CD14-positive monocyte (primary cell): ENCODE measurements around the gene SCP2. TPM values are rescaled to one million over a fixed set of nuclear protein-coding genes. Genes with fewer than 3 reads are reported as not detected.

Experiments used
- DNase-seq, 3 donors: peaks; one replicate each; pipeline ENCODE4 v3.0.0-alpha.2; 2011 to 2022
- H2AFZ ChIP-seq: 2 replicates; pipeline ENCODE4 v1.6.0; 2012; ENCODE audit warnings: mild to moderate bottlenecking, low read depth, low read length, inconsistent platforms; ENCODE audit not compliant: insufficient read depth, poor library complexity, severe bottlenecking
- H3K27ac ChIP-seq, 2 donors: 1 replicate in 1 of 2; 2 replicates in 1 of 2; pipeline ENCODE4 v1.5.1; 2012 to 2013; ENCODE audit warnings: low read length in 2 of 2, control low read depth in 1 of 2, inconsistent platforms in 1 of 2, low read depth in 1 of 2, mild to moderate bottlenecking in 1 of 2
- H3K27me3 ChIP-seq, 2 donors: one replicate each; pipeline versions ENCODE4 v1.6.0 to v1.6.1; 2011 to 2013; ENCODE audit warnings: low read length in 2 of 2; ENCODE audit not compliant: control insufficient read depth in 2 of 2, insufficient read depth in 2 of 2
- H3K36me3 ChIP-seq, 2 donors: replicated peaks in 1 of 2; 1 replicate in 1 of 2; 2 replicates in 1 of 2; pipeline versions ENCODE4 v1.5.1 to v1.6.1; 2012 to 2013; ENCODE audit warnings: low read length in 2 of 2, control low read depth in 1 of 2, inconsistent platforms in 1 of 2, mild to moderate bottlenecking in 1 of 2; ENCODE audit not compliant: insufficient read depth in 2 of 2, control insufficient read depth in 1 of 2
- H3K4me1 ChIP-seq, 2 donors: 1 replicate in 1 of 2; 2 replicates in 1 of 2; pipeline versions ENCODE4 v1.5.1 to v1.6.1; 2012 to 2013; ENCODE audit warnings: low read length in 2 of 2, control low read depth in 1 of 2, inconsistent platforms in 1 of 2, mild to moderate bottlenecking in 1 of 2, moderate library complexity in 1 of 2; ENCODE audit not compliant: insufficient read depth in 2 of 2, control insufficient read depth in 1 of 2
- H3K4me2 ChIP-seq: replicated peaks from 2 replicates; pipeline ENCODE3; 2012; ENCODE audit warnings: low read length, moderate library complexity, mild to moderate bottlenecking; ENCODE audit not compliant: poor library complexity, severe bottlenecking; ENCODE audit errors: extremely low read depth
- H3K4me3 ChIP-seq, 3 experiments: fragments of 200-600 bp in 1 of 3; sonication (generic) in 1 of 3; replicated peaks in 1 of 3; 1 replicate in 2 of 3; 2 replicates in 1 of 3; pipeline ENCODE4 v1.5.1; 2011 to 2013; ENCODE audit warnings: low read length in 3 of 3, mild to moderate bottlenecking in 3 of 3, control low read depth in 2 of 3, low read depth in 2 of 3, inconsistent platforms in 1 of 3, moderate library complexity in 1 of 3
- H3K79me2 ChIP-seq: 2 replicates; pipeline ENCODE4 v1.6.0; 2012; ENCODE audit warnings: mild to moderate bottlenecking, control low read depth, inconsistent platforms, low read length, moderate library complexity; ENCODE audit not compliant: insufficient read depth
- H3K9ac ChIP-seq: 2 replicates; pipeline ENCODE4 v1.6.0; 2017; ENCODE audit warnings: low read length, mild to moderate bottlenecking; ENCODE audit not compliant: insufficient read depth, poor library complexity, severe bottlenecking
- H3K9me3 ChIP-seq, 2 donors: replicated peaks in 1 of 2; 1 replicate in 1 of 2; 2 replicates in 1 of 2; pipeline versions ENCODE4 v1.5.1 to v1.6.1; 2012 to 2013; ENCODE audit warnings: low read length in 2 of 2, control low read depth in 1 of 2; ENCODE audit not compliant: control insufficient read depth in 1 of 2, insufficient read depth in 1 of 2
- H4K20me1 ChIP-seq: 2 replicates; pipeline ENCODE4 v1.6.0; 2012; ENCODE audit warnings: mild to moderate bottlenecking, low read length, control low read depth, moderate library complexity; ENCODE audit not compliant: insufficient read depth
- H3K27ac Mint-ChIP-seq, 7 donors: one replicate each; pipeline ENCODE4 v1.8.0; 2020; ENCODE audit warnings: mild to moderate bottlenecking in 7 of 7, mixed read lengths in 7 of 7, moderate library complexity in 6 of 7, inconsistent platforms in 2 of 7
- H3K27me3 Mint-ChIP-seq, 3 donors: one replicate each; pipeline ENCODE4 v1.8.0; 2021 to 2022; ENCODE audit warnings: low read depth in 3 of 3, mild to moderate bottlenecking in 3 of 3, mixed read lengths in 3 of 3, moderate library complexity in 3 of 3, inconsistent platforms in 1 of 3
- H3K36me3 Mint-ChIP-seq, 2 donors: one replicate each; pipeline ENCODE4 v1.8.0; 2020; ENCODE audit warnings: mixed read lengths in 2 of 2, inconsistent platforms in 1 of 2, mild to moderate bottlenecking in 1 of 2
- H3K4me1 Mint-ChIP-seq: one replicate; pipeline ENCODE4 v1.8.0; 2020; ENCODE audit warnings: mild to moderate bottlenecking, mixed read lengths
- H3K4me3 Mint-ChIP-seq, 2 donors: one replicate each; pipeline ENCODE4 v1.8.0; 2020; ENCODE audit warnings: mild to moderate bottlenecking in 2 of 2, mixed read lengths in 2 of 2, moderate library complexity in 1 of 2
- H3K9me3 Mint-ChIP-seq, 7 donors: one replicate each; pipeline ENCODE4 v1.8.0; 2020 to 2022; ENCODE audit warnings: mixed read lengths in 7 of 7, mild to moderate bottlenecking in 6 of 7, moderate library complexity in 6 of 7, inconsistent platforms in 2 of 7
- CTCF ChIP-seq: fragments of 200-600 bp; IDR thresholded peaks from one replicate; pipeline ENCODE4 v1.8.0; 2022; ENCODE audit warnings: antibody characterized with exemption, mild to moderate bottlenecking
- WGBS: methylation state at CpG from one replicate; pipeline ENCODE4 v1.1.5; 2013; ENCODE audit warnings: missing lambda C conversion rate; ENCODE audit not compliant: insufficient coverage; 5-methylcytosine and 5-hydroxymethylcytosine counted together
- intact Hi-C, 2 donors: fragments of 100-400 bp; cut with micrococcal nuclease; formaldehyde crosslinking; loops; one replicate each; pipeline versions ENCODE4 v1.15.0 to v1.15.1; 2023
- polyA plus RNA-seq, 3 donors: library from polyadenylated mRNA; depleted of rRNA in 1 of 3; unstranded in 2 of 3; stranded (reverse) in 1 of 3; fragments of 300-500 nt in 2 of 3; fragments of >200 nt in 1 of 3; fragmentation: Illumina TruSeq in 2 of 3; gene quantifications; 1 replicate in 2 of 3; 2 replicates in 1 of 3; pipeline ENCODE4 v1.2.3, GENCODE V29; 2012 to 2021

SCP2 gene
- polyA plus RNA-seq, 3 donors, result 56.3 to 197 (median 156) TPM

GRCh38 chr1:52928015-52928404, 934 bp downstream of the SCP2 start:
- Histone ChIP-seq H3K27ac (no peak overlapping the region), H3K9ac (peak overlapping the region; percentile 74), H4K20me1 (no peaks in the 10 kb centered on the region), H3K4me2 (peak overlapping the region; percentile 89), H2AFZ (peak overlapping the region; percentile 96), H3K4me3 (peak overlapping the region; percentile 33 to 82 (median 78)), H3K4me1 (peaks cover 11% of the 10 kb centered on the region in 2 donors), H3K9me3 (no peaks in the 10 kb centered on the region), H3K36me3 (no peaks in the 10 kb centered on the region), H3K27me3 (peaks cover 8 to 41% of the 10 kb centered on the region in 2 donors), H3K79me2 (no peaks in the 10 kb centered on the region)
- peaks cover 3 to 4% of the 10 kb centered on the region in 2 donors for H3K36me3 Mint-ChIP-seq
- peak overlapping the region in 5 of 7 donors; percentile 4 to 80 (median 41) for H3K27ac Mint-ChIP-seq
- peak overlapping the region; percentile 91 to 92 for H3K4me3 Mint-ChIP-seq
- TF ChIP-seq CTCF, result no peak
- H3K9me3 Mint-ChIP-seq, result peaks cover 0 to 7% (median 0%) of the 10 kb centered on the region in 7 donors
- intact Hi-C loops, result no loop called here
- DNase-seq, result no peak
- H3K27me3 Mint-ChIP-seq, result peaks cover 16 to 41% (median 39%) of the 10 kb centered on the region in 3 donors
- H3K4me1 Mint-ChIP-seq, result peaks cover 17% of the 10 kb centered on the region
- 32% methylated on average over 13 of the region's 15 CpGs for WGBS

GRCh38 chr1:52929019-52929418, 1.9 kb downstream of the SCP2 start:
- Mint-ChIP-seq H3K27me3 (peaks cover 13 to 38% (median 31%) of the 10 kb centered on the region in 3 donors), H3K4me1 (peaks cover 17% of the 10 kb centered on the region), H3K36me3 (peaks cover 3 to 4% of the 10 kb centered on the region in 2 donors), H3K9me3 (peaks cover 0 to 7% (median 0%) of the 10 kb centered on the region in 7 donors), H3K4me3 (peak overlapping the region in 1 of 2 donors; percentile 13), H3K27ac (no peak overlapping the region)
- H3K4me1 ChIP-seq, result peaks cover 11% of the 10 kb centered on the region in 2 donors
- no peaks in the 10 kb centered on the region for H3K9me3 ChIP-seq
- no peak overlapping the region for H3K4me3 ChIP-seq
- no peaks in the 10 kb centered on the region for H3K79me2 ChIP-seq
- no peak overlapping the region for H2AFZ ChIP-seq
- no peak for TF ChIP-seq CTCF
- H3K4me2 ChIP-seq, result no peak overlapping the region
- H3K9ac ChIP-seq, result no peak overlapping the region
- WGBS, result 89% methylated on average over 1 of the region's 4 CpGs
- intact Hi-C loops, result no loop called here
- H4K20me1 ChIP-seq, result no peaks in the 10 kb centered on the region
- H3K36me3 ChIP-seq, result no peaks in the 10 kb centered on the region
- peaks cover 8 to 35% of the 10 kb centered on the region in 2 donors for H3K27me3 ChIP-seq
- DNase-seq, result no peak
- H3K27ac ChIP-seq, result no peak overlapping the region
